ENCODE data around the gene CHRM5. TPM values are rescaled to one million over a fixed set of nuclear protein-coding genes. Genes with fewer than 3 reads are reported as not detected.

CHRM5 gene
- total RNA-seq, 1 donor from 2014 or later, result not detected

GRCh38 chr15:34064438-34064837 is 96.1 kb downstream of the CHRM5 start:
- Histone ChIP-seq H3K27ac (no peak overlapping the region), H3K9me3 (no peaks in the 10 kb centered on the region), H3K4me3 (no peak overlapping the region), H3K4me1 (no peaks in the 10 kb centered on the region), H3K27me3 (ENCODE audit: low read depth) (no peaks in the 10 kb centered on the region), H3K36me3 (no peaks in the 10 kb centered on the region)
- no peak for TF ChIP-seq CTCF (IDR thresholded peaks at IDR 0.05)
- ATAC-seq (no peak), DNase-seq (no peak)
- intact Hi-C loops (cut with DNase I), result loop anchor here (10.0 kb wide), 1 partner anchor 150 kb away; the partner anchor contains the start of gene KATNBL1

- no peaks in the 10 kb centered on the region for H3K4me1 ChIP-seq
- H3K27me3 ChIP-seq (ENCODE audit: low read depth), result no peaks in the 10 kb centered on the region
- no peak for DNase-seq
- H3K9me3 ChIP-seq, result no peaks in the 10 kb centered on the region
- H3K4me3 ChIP-seq, result no peak overlapping the region
- intact Hi-C loops (cut with DNase I), result loop anchor here (10.0 kb wide), 1 partner anchor 150 kb away; the partner anchor contains the start of gene KATNBL1
- no peak for TF ChIP-seq CTCF (IDR thresholded peaks at IDR 0.05)
- ATAC-seq, result no peak
- H3K27ac ChIP-seq, result no peak overlapping the region
- H3K36me3 ChIP-seq, result no peaks in the 10 kb centered on the region
These were observed 97.0 kb downstream of the CHRM5 start for GRCh38 chr15:34065261-34065660.

GRCh38 chr15:34065941-34066340 is 97.6 kb downstream of the CHRM5 start:
- intact Hi-C loops (cut with DNase I), result loop anchor here (10.0 kb wide), 1 partner anchor 149 kb away; the partner anchor contains the start of gene KATNBL1

GRCh38 chr15:34070003-34070402 is 101.7 kb downstream of the CHRM5 start:
- Histone ChIP-seq H3K9me3 (no peaks in the 10 kb centered on the region), H3K4me1 (no peaks in the 10 kb centered on the region), H3K4me3 (no peak overlapping the region), H3K27me3 (ENCODE audit: low read depth) (no peaks in the 10 kb centered on the region), H3K27ac (no peak overlapping the region), H3K36me3 (no peaks in the 10 kb centered on the region)
- intact Hi-C loops (cut with DNase I), result no loop called here
- ATAC-seq, result no peak
- no peak for DNase-seq
- no peak for TF ChIP-seq CTCF (IDR thresholded peaks at IDR 0.05)

More at GRCh38 chr15:34065941-34066340, 97.6 kb downstream of the CHRM5 start:
- Histone ChIP-seq H3K27me3 (ENCODE audit: low read depth) (no peaks in the 10 kb centered on the region), H3K36me3 (no peaks in the 10 kb centered on the region), H3K9me3 (no peaks in the 10 kb centered on the region), H3K4me3 (no peak overlapping the region), H3K4me1 (no peaks in the 10 kb centered on the region), H3K27ac (no peak overlapping the region)
- TF ChIP-seq CTCF (IDR thresholded peaks at IDR 0.05), result no peak
- no peak for DNase-seq
- no peak for ATAC-seq

GRCh38 chr15:34076785-34077184 is 108.5 kb downstream of the CHRM5 start:
- Histone ChIP-seq H3K27me3 (ENCODE audit: low read depth) (no peaks in the 10 kb centered on the region), H3K36me3 (no peaks in the 10 kb centered on the region), H3K27ac (no peak overlapping the region), H3K4me3 (no peak overlapping the region), H3K9me3 (no peaks in the 10 kb centered on the region), H3K4me1 (no peaks in the 10 kb centered on the region)
- no peak for ATAC-seq
- no peak for TF ChIP-seq CTCF (IDR thresholded peaks at IDR 0.05)
- intact Hi-C loops (cut with DNase I), result no loop called here
- no peak for DNase-seq
